GM21786 (cell line): Measurements from ENCODE around the gene GBA2.

Source experiments
- ATAC-seq: cut with Tn5 transposase; IDR thresholded peaks from one replicate; pipeline ENCODE4 v1.9.1; 2021; ENCODE audit not compliant: unreplicated experiment

GBA2 gene

DNA sequence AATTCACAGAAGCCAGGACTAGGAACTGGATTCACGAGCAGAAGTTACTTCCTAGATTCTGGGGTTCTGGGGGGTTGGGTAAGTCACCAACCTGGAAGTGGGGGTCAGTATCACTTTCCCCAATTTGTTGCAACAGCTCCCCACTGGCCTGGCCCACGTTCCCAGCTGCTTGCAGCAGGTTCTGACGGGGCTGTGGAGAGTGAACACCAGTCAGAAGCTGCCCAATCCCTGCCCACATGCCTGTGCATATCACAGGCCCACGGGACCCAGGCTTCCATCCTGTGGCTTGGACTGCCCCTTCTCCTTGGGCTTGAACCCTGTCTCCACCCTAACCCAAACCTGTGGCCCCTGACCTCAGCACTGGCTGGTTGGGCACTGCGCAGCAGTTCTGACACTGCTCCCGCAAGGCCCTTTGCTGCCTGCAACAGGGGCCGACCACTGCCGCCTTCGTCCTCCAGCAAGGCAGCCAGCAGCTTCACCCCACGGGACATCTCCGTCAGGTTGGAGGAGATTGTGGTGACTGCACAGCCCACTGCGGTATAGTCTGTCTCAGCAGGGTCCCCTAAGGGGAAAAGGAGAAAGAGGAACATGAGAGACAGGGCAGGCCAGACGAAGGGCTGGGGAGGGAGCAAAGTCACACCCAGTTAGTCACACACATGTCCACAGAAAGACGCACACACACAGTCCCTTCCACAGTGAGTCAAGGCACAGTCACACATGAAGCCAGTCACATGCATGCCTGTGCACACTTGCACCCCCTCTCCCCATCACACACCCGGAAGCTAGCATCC, 30.1 kb downstream of the GBA2 start:
- no peak for ATAC-seq

DNA sequence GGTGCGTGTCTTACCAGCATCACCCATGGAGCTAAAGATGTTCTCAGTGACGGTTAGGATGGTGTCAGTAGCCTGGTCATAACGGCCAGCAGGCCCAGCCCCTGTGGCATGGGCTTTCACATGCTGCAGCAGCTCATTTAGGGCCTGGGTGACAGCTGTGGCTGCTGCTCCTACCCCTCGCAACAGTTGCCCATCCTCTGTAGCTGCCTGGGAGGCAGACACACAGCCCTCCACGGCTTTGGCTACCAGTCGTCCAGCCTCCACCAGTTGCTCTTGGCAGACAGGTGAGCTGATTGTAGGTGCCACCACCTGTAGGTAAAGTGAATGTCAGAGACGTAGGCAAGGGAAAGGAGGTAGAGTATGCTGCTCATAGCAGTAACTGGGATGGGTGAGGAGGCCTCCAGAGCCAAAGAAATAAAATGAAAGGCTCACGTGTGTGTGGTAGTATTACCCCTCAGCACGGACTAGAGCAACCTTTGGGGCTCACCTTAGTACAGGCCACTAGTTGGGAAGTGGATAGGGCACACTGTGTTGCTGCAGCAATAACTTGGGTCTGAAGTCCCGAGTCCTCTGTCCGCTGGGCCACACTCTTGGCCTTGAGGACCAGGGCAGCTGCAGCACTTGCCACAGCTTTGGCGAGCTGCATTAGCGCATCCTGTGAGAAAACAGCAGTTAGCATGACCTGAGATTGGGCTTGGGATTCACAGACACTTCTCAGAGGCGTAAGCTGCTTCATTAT, 31.7 kb downstream of the GBA2 start:
- no peak for ATAC-seq

DNA sequence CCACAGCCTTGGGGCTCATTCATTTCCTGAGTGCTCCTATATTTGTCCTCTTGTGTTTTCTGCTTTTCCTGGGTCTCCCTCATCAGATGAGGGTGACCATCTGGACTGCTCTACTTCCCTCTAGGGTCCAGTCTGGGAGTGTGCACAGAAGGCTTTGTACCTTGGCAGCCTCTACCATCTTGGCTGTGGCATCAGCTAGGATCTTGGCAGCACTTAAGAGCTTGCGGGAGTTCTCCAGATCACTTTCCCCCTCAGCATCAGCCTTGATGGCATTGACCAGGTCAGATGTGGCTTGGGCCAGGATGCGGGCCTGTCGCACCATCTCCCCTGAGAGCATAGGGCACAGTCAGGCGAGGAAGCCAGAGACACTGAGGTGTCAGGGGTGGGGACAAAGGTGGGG, 32.8 kb downstream of the GBA2 start:
- ATAC-seq: no peak

DNA sequence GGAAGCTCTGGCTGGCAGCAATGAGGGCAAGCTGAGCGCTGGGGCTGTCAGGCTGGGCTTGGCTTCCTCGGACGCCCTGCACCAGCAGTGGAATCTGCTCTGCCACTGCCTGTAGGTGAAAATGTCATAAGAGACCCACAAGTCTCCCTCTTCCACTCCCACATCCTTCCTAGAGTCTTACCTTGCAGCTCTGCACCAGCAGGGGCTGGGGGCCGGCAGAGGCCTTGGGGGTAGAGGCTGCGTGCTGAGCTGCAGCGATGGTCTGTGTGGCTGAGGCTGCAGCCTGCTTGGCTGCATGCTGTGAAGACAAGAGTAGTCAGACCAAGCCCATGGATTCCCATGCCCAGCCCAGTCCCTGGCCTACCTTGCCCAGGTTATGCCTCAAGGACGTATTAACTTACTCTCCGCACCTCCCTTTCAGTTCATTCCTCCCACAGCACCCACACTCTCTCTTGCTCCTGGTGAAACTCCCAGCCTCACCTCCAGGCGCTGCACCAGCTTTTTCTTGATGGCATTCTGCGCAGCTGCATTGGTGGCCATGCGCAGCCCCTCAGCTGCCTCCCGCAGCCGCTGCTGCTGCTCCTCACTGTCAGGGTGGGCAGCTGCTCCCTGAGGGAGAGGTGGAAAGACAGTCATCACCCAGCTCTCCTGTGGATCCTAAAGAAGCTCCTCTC, 34.3 kb downstream of the GBA2 start:
- no peak for ATAC-seq

DNA sequence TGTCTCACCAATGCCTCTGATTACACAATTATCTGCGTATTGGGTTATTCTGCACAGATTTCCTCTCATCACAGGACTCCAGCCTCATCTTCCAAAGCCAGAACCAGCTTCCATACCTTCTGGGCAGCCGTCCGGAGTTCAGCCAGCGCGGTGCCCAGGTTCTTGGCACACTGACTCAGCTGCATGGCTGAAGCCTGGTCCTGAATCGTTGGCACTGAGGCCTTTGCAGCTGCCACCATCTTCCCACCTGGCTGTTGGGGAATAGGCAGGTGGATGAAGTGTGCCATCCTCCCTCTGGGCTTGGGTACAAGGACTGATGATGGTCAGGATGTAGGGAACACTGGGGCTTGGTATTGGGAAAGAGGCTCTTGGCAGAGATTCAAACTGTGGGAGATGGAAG, 34.9 kb downstream of the GBA2 start:
- ATAC-seq: no peak

DNA sequence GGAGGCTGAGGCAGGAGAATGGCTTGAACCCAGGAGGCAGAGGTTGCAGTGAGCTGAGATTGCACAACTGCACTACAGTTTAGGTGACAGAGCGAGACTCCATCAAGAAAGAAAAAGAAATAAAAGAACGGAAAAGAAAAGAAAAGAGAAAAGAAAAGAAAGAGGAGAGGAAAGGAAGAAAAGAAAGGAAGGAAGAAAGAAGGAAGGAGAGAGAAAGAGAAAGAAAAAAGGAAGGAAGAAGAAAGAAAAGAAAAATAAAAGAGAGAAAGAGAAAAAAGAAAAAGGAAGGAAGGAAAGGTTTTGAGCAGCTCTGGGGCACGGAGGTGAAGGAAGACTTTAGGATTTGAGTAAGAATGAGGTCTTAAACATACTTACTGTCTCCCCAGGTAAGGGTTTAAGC, 35.5 kb downstream of the GBA2 start:
- no peak for ATAC-seq

DNA sequence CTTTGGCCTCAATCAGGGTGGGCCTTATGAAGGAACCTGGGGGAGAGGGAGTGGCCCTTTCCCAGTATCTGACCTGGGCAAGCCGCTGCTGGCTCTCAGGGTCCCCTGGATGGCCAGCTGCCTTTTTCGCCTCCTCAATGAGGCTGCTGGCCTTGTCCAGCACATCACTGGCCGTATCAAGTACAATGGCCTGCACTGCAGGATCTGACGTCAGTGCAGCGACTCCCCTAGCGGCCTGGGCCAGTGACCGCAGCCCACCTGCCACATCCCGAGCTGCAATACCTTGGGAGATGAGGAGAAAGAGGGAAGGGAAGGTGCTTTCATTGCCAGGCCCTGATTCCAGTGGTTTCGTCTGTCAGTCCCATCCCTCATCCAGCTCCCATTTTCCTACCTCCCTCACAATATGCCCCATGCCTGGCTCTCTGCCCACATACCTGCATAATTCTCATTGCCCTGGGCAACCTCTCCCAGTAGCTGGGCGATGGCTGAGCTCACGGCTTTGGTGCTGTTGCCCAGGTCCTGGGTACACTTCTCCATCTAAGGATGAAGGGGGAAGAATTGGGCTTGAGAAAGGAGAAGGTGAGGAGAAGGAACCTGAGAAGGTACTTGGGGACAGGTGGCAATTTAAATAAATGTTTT, 36.1 kb downstream of the GBA2 start:
- no peak for ATAC-seq

DNA sequence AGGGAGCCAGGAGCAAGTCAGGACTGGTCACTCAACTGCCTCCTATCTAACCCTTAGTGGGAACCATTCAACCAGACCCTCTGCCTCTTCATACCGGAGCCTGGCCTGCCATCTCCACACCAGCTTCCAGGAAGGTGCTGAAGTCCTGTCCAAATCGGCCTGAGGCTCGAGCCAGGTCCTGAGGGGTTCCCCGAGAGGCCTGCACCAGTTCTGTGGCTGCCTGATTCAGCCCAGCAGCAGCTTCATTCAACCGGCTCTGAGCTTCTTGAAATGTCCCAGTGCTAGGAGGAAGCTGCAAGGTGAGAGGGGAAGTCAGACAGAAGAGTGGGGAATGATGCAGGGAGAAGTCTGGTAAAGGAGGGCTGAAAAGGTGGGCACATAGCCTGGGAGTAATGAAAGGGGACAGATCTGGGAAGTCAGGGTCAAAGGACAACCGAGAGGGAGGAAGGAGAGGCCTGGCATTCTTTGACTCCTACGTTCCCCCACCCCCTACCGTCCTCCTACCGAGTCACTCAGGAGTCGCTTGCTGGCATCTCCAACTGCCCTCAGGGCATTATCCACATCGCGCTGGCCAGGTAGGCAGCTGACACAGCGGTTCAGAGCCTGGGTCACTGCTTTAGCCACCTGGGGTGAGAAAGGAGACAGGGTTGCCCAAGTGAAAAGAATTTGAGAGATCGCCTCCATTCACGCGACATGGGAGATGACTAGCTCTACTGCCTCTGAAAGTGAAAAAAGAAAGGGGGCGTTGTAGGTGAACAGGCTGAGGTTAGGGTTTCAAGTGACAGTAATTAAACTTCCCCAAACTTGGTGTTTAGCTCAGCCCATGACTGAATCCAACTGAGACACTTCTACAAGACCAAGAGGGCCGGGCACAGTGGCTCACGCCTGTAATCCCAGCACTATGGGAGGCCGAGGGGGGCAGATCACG, 37.3 kb downstream of the GBA2 start:
- ATAC-seq: no peak

DNA sequence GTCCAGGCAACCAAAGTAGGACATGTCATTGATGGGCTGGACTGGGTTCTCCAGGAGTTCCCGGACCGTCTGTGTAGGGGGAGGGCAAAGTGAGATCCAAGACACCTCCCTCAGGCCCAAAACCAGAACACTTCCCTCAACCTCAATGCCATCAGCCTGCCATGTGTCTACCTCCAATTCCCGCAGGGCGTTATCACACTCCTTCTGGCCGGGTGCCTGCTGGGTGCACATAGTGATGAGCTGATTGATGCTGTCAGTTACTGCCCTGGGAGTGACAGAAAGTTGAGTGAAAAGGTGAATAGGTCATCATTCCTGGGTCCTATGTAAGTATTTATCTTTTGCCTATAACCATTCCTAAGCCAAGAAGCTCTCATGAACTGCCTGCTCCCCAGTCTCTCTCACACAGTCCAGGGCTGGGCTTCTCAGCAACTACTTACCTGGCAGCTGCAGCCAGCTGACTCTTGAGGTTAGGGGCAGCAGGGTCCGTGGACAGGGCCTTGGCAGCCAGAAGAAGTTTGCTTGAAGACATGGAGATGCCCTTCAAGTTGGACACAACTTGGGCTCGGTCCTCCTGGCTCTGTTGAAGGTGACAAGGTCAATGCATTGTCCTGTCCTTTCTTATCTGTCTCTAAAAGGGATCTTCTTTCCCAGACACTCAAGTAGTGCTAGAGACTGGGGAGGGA, 38.1 kb downstream of the GBA2 start:
- ATAC-seq: no peak

DNA sequence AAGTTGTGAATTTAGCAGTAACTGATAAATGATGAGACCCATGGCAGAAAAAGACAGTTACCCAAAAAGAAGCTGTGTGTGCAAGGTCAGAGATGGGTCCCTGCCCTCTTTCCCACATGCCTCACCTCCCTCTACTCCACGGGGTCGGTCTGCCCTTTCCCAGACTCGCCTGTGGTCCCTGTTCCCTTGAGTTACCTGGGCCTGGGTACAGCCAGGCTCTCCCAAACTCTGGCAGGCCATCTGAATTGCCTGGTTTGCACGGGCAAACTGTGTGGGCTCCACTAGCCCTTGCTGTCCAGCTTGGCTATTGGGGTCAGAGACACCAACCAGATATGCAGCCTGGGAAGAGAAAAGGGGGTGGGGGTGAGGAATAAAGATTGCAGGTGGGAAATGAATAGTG, 40.9 kb downstream of the GBA2 start:
- no peak for ATAC-seq

DNA sequence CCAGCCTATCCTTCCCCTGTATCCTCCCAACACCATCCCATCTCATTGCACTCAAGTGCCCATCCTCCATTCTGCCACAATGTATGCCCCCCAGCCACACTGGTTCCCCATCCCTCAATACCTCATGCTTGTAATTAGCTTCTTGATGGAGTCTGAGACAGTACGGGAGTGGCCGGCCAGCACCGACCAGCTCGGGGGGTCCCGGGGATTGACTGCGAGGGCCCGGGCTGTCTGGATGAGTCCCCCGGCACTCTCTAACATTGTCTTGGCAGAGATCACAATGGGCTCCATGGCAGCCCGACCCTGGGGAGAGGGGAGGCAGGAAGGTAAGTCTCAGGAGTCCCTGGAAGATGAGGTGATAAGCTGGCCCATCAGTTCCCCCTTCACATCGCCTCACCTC, 42.1 kb downstream of the GBA2 start:
- ATAC-seq: no peak

DNA sequence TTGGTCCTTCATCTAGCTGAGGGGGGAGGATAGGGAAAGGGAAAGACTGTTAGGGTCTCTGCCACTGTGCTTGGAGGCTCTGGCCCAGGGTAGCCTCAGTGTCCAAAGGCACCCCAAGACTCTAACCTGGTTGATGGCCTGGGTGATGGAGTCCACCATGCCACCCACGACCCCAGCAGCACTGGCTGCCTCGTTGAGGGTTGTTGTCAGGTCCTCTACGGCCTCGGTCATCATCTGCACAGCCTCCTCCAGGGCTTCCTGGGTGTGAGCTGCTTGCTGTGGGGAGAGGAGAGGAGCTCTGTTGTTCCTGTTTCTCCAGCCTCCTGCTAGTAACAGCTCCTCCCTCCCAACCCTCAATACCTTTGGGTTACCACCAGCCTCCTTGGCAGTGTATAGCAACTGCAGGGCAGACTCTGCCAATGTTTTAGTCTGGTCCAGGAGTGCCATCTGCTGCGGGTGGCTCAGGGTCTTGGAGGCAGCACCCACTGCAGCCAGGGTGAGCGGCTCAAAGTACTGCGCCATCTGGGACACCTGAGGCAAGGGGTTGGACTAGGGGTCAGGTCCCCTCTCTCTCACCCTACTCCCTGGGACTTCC, 43.1 kb downstream of the GBA2 start:
- ATAC-seq: no peak

DNA sequence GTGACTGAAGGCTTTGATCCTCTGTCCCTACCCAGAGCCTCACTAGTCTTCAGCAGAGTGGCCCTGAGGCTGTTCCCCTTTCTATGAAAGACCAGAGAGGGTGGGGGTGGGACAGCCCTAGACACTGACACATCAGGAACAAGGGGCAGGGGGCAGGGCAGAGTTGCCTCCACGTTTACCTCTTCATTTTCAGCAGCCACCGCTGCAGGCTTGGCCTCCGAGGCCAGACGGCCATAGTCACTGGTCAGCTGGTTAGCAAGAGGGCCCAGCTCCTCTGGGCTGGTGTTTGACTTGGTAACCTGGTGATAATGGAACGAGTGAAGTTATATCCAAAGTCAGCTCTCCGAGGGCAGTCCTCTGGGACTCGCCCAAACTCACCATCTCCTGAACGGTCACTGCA, 43.7 kb downstream of the GBA2 start:
- ATAC-seq: no peak

DNA sequence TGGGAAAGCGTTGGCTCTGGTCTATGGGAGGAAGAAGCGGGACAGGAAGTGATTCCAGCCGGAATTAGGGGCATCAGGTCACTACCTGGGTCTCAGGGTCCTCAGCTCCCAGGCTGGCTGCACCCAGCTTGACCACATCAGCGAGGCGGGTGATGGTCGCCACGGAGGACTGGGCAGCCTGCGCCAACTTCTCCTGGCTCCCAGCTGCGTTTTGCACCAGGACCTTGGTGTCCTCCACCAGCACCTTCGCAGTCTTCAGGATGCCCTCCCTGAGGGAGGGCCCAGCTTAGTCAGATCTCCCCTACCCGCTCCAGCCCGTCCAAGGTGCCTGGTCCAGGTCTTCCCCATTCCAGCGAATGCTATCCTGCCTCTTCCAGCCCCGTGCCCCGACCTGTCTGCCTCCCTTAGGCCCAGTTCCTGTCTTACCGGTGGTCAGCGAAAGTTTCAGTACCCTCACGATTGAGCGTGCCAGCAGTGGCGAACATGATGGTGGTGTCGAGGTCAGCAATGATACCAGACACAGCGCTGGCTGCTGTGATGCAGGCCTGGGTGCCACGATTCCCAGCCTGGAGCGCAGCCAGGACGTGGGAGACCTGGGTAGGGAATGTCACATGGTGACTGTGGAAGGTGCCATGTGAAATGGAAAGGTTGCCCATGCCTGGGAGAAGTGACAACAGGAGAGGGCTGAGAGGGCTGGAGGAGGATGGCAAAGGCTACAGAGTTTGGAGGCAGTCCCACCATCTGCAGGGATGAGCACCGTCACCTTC, 44.9 kb downstream of the GBA2 start:
- ATAC-seq: no peak

DNA sequence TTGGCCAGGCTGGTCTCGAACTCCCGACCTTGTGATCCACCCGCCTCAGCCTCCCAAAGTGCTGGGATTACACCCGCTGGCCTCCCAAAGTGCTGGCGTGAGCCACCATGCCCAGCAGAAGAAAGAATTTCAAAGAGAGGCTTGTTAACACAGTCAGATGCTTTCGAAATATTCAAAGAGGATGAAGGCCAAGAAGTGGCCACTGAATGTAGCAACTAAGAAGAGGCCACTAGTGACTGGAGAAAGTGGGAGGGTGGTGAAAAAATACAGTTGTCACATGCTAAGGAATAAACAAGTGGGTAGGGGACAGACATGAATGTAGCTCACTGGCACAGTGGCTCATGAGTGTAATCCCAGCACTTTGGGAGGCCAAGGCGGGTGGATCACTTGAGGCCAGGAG, 46.3 kb downstream of the GBA2 start:
- ATAC-seq: no peak

DNA sequence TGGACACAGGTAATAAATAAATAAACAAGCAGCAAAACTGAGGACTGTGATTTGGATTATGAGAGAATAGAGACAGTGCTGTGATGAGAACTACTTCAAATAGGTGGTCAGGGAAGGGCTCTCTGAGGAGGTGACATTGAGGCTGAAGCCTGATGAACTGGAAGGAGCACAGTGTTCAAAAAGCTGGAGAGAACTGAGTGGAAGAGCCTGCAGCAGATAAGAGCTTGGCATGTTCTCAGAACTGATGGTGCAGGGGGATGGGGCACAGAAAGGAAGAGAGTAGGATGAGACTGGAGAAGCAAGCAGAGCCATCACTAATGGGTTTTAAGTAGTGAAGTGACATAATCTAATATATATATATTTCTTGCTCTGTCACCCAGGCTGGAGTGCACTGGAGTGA, 48.1 kb downstream of the GBA2 start:
- ATAC-seq: no peak

DNA sequence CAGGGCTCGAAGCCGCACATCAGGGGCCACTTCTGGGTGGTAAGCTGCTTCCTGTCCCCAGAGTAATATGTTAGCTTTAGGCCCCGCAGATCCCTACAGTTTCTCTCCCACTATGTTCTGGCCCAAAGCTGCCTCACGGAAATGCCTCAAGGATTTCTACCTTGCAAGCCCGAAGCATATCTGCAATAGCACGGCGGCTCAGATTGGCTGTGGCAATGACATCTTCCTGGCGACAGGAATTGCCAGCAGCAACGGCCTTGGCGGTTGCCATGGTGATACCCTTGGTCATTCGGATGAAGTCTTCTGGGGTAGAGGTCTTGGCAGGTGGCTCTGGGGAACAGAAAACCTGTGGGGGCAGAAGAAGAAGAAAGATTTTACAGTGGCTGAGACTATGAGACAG, 49.0 kb downstream of the GBA2 start:
- no peak for ATAC-seq

DNA sequence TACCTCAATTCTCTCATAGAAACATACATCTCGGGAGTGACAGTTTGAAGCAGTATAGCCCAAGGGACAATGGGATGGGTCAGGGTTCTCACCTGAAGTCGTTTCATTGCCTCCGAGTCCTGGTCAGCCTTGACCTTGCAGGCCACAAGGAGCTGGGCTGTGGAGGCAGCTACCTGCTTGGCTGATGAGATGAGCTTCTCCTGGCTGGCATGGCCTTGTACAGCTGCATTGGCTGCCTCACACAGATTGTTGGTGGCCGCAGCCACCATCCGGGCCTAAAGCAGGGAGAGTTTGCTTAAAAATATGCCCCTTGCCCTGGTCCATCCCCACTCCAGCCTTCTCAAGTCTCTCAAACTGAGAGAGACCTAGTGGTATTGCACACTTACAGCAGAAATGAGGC, 50.8 kb downstream of the GBA2 start:
- no peak for ATAC-seq

DNA sequence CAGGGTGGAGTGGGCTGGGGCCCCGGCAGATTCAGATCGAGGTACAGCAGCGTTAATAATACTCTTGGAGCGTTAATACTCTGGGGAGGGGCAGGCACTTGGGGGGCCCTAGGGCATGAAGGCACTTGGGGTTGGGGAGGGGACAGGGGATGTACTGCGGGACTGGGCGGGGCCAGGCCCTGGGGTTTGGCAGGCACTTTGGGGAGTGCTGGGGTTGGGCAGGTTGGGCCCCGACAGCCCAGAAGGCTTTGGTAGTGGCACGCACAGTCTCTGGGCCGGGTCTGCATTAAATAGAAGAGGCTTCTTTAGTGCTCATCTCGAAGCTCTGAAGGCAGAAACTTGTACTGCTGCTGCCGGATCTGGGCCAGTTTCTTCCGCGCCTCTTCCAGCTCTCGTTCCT, 51.5 kb downstream of the GBA2 start:
- ATAC-seq: no peak
